ENCODE data around the gene ADAD1. TPM values are rescaled to one million over a fixed set of nuclear protein-coding genes. Genes with fewer than 3 reads are reported as not detected.
"Not testable (repeated sequence)": the region's sequence is repeated elsewhere in the genome, so short reads cannot be mapped to it uniquely, and the experiment has no call there.

Gene ADAD1
- not detected in 2 replicates for total RNA-seq (2014; rRNA removed; shearing (Covaris generic))

GRCh38 chr4:122378711-122379110 lies at the start of gene ADAD1:
TSS of gene ADAD1 (plus strand) at chr4:122379011. CDS start at chr4:122380070, 1,059 bp downstream.
- in situ Hi-C loops (cut with HindIII; ENCODE audit: low sequenced_read_pairs) = no loop called here
- DNase-seq (ENCODE audit: low spot score) = no peak

- no peak for DNase-seq (ENCODE audit: low spot score)
- in situ Hi-C loops (cut with HindIII; ENCODE audit: low sequenced_read_pairs) = no loop called here
Observed at GRCh38 chr4:122329876-122330565, 48.8 kb upstream of the ADAD1 start.

GRCh38 chr4:122331195-122331594 lies 47.6 kb upstream of the ADAD1 start:
- in situ Hi-C loops (cut with HindIII; ENCODE audit: low sequenced_read_pairs) = no loop called here
- DNase-seq (ENCODE audit: low spot score) = no peak

GRCh38 chr4:122334828-122335227 lies 44.0 kb upstream of the ADAD1 start:
- no peak for DNase-seq (ENCODE audit: low spot score)
- in situ Hi-C loops (cut with HindIII; ENCODE audit: low sequenced_read_pairs) = no loop called here

GRCh38 chr4:122341886-122342285 lies 36.9 kb upstream of the ADAD1 start:
- in situ Hi-C loops (cut with HindIII; ENCODE audit: low sequenced_read_pairs) = no loop called here
- no peak for DNase-seq (ENCODE audit: low spot score)

- no peak for DNase-seq (ENCODE audit: low spot score)
- in situ Hi-C loops (cut with HindIII; ENCODE audit: low sequenced_read_pairs) = no loop called here
Observed at GRCh38 chr4:122346036-122346435, 32.8 kb upstream of the ADAD1 start.

GRCh38 chr4:122346503-122346902 lies 32.3 kb upstream of the ADAD1 start:
- DNase-seq (ENCODE audit: low spot score) = no peak
- in situ Hi-C loops (cut with HindIII; ENCODE audit: low sequenced_read_pairs) = no loop called here

- DNase-seq (ENCODE audit: low spot score) = no peak
- in situ Hi-C loops (cut with HindIII; ENCODE audit: low sequenced_read_pairs) = no loop called here
Observed at GRCh38 chr4:122356317-122356808, 22.4 kb upstream of the ADAD1 start.

GRCh38 chr4:122360754-122361153 lies 18.1 kb upstream of the ADAD1 start:
- no peak for DNase-seq (ENCODE audit: low spot score)
- in situ Hi-C loops (cut with HindIII; ENCODE audit: low sequenced_read_pairs) = no loop called here

- no peak for DNase-seq (ENCODE audit: low spot score)
- in situ Hi-C loops (cut with HindIII; ENCODE audit: low sequenced_read_pairs) = no loop called here
Observed at GRCh38 chr4:122364700-122365404, 14.0 kb upstream of the ADAD1 start.

- in situ Hi-C loops (cut with HindIII; ENCODE audit: low sequenced_read_pairs) = not testable (repeated sequence)
Observed at GRCh38 chr4:122368786-122369185, 10.0 kb upstream of the ADAD1 start.

GRCh38 chr4:122377352-122377751 lies 1.5 kb upstream of the ADAD1 start:
- in situ Hi-C loops (cut with HindIII; ENCODE audit: low sequenced_read_pairs) = no loop called here
- DNase-seq (ENCODE audit: low spot score) = no peak

More at GRCh38 chr4:122368786-122369185, 10.0 kb upstream of the ADAD1 start:
- not testable (repeated sequence) for DNase-seq (ENCODE audit: low spot score)

- no peak for DNase-seq (ENCODE audit: low spot score)
- in situ Hi-C loops (cut with HindIII; ENCODE audit: low sequenced_read_pairs) = no loop called here
Observed at GRCh38 chr4:122379239-122379638, 428 bp downstream of the ADAD1 start.

- DNase-seq (ENCODE audit: low spot score) = no peak
- in situ Hi-C loops (cut with HindIII; ENCODE audit: low sequenced_read_pairs) = no loop called here
Observed at GRCh38 chr4:122383341-122383740, 4.5 kb downstream of the ADAD1 start.

GRCh38 chr4:122384245-122384644 lies 5.4 kb downstream of the ADAD1 start:
- no peak for DNase-seq (ENCODE audit: low spot score)
- in situ Hi-C loops (cut with HindIII; ENCODE audit: low sequenced_read_pairs) = no loop called here

GRCh38 chr4:122393276-122393675 lies 14.5 kb downstream of the ADAD1 start:
- in situ Hi-C loops (cut with HindIII; ENCODE audit: low sequenced_read_pairs) = no loop called here
- no peak for DNase-seq (ENCODE audit: low spot score)

- no peak for DNase-seq (ENCODE audit: low spot score)
- in situ Hi-C loops (cut with HindIII; ENCODE audit: low sequenced_read_pairs) = no loop called here
Observed at GRCh38 chr4:122403861-122404260, 25.1 kb downstream of the ADAD1 start.

GRCh38 chr4:122412547-122412946 lies 33.7 kb downstream of the ADAD1 start:
- DNase-seq (ENCODE audit: low spot score) = no peak
- in situ Hi-C loops (cut with HindIII; ENCODE audit: low sequenced_read_pairs) = no loop called here

- in situ Hi-C loops (cut with HindIII; ENCODE audit: low sequenced_read_pairs) = no loop called here
Observed at GRCh38 chr4:122423246-122423645, 44.4 kb downstream of the ADAD1 start.

GRCh38 chr4:122431351-122431750 lies 52.5 kb downstream of the ADAD1 start:
- no peak for DNase-seq (ENCODE audit: low spot score)
- in situ Hi-C loops (cut with HindIII; ENCODE audit: low sequenced_read_pairs) = no loop called here

More at GRCh38 chr4:122423246-122423645, 44.4 kb downstream of the ADAD1 start:
- no peak for DNase-seq (ENCODE audit: low spot score)
